ENCODE measurements around the gene PDCD6IP.

DNA sequence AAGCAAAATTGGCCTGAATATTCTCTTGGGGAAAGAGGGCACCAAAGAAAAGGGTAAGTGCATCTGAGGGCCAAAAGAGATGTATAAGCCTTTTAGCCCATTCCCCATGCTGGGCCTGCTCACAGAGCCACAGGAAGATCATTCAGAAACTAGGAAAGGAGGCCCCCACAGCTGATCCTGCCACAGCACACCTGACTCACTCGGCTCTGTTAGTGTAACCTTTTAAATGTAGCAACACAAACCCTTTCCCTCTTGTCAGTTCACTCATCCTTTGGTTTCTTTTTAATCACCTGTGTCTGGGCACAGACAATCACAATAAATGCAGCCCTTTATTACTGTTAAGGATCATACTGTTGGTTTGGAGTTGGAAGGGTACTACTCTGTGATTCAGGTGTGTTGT lies 69.9 kb downstream of the PDCD6IP start:
- TF ChIP-seq CTCF (IDR thresholded peaks at IDR 0.05) (no peak), POLR2AphosphoS5 (IDR thresholded peaks at IDR 0.05) (no peak), EP300 (IDR thresholded peaks at IDR 0.05) (no peak), POLR2A (IDR thresholded peaks at IDR 0.05) (no peak)
